Thyroid gland (tissue), 4 donors: ENCODE measurements around the gene SPINK14. TPM values are rescaled to one million over a fixed set of nuclear protein-coding genes. Genes with fewer than 3 reads are reported as not detected.

Experiments
- DNase-seq, 2 donors: peaks; one replicate each; pipeline ENCODE4 v3.0.0-alpha.2; 2019
- H3K27ac ChIP-seq, 3 donors: fragments of 200-600 bp; sonication (generic); 1 replicate in 2 of 3; 2 replicates in 1 of 3; pipeline ENCODE4 v1.5.1; 2016 to 2019; ENCODE audit warnings: mild to moderate bottlenecking in 1 of 3, moderate library complexity in 1 of 3
- H3K27me3 ChIP-seq: fragments of 200-600 bp; sonication (generic); one replicate; pipeline ENCODE4 v1.5.1; 2019
- H3K36me3 ChIP-seq, 2 donors: fragments of 200-600 bp; sonication (generic); one replicate each; pipeline ENCODE4 v1.5.1; 2016 to 2019
- H3K4me1 ChIP-seq, 2 donors: fragments of 200-600 bp; sonication (generic); one replicate each; pipeline ENCODE4 v1.5.1; 2017 to 2019
- H3K4me3 ChIP-seq, 3 donors: fragments of 200-600 bp; sonication (generic); replicated peaks in 1 of 3; 1 replicate in 2 of 3; 2 replicates in 1 of 3; pipeline ENCODE4 v1.5.1; 2016; ENCODE audit warnings: mild to moderate bottlenecking in 1 of 3
- H3K9me3 ChIP-seq: fragments of 200-600 bp; sonication (generic); one replicate; pipeline ENCODE4 v1.5.1; 2017
- CTCF ChIP-seq, 6 experiments: fragments of 200-600 bp in 3 of 6; fragments of 450-650 bp in 3 of 6; sonication (generic) in 3 of 6; IDR thresholded peaks; one replicate each; pipeline ENCODE4 v1.5.1; 2016 to 2019; ENCODE audit warnings: antibody characterized with exemption in 6 of 6, mild to moderate bottlenecking in 2 of 6, inconsistent platforms in 1 of 6, moderate library complexity in 1 of 6
- POLR2A ChIP-seq, 2 donors: fragments of 450-650 bp; IDR thresholded peaks; one replicate each; pipeline ENCODE4 v1.6.1; 2017; ENCODE audit warnings: antibody characterized with exemption in 2 of 2, mild to moderate bottlenecking in 2 of 2, moderate library complexity in 1 of 2
- WGBS, 2 donors: methylation state at CpG; one replicate each; pipeline ENCODE4 v1.1.5; 2017; 5-methylcytosine and 5-hydroxymethylcytosine counted together
- intact Hi-C: fragments of 100-400 bp; cut with DNase I; formaldehyde crosslinking; loops from one replicate; pipeline ENCODE4 v1.15.1; 2023
- total RNA-seq, 4 donors: library from RNA; depleted of rRNA; stranded (reverse); fragments of >200 nt; gene quantifications; one replicate each; pipeline ENCODE4 v1.2.3, GENCODE V29; 2016

SPINK14 gene
- total RNA-seq, 4 donors from 2014 or later = not detected

GRCh38 chr5:148205865-148206264 is 37.5 kb downstream of the SPINK14 start:
- no peak overlapping the region for H3K27ac ChIP-seq
- no peak overlapping the region for H3K4me3 ChIP-seq
- DNase-seq = no peak
- TF ChIP-seq POLR2A (IDR thresholded peaks at IDR 0.05) = no peak
- no peak for TF ChIP-seq CTCF (IDR thresholded peaks at IDR 0.05)
- H3K36me3 ChIP-seq = no peaks in the 10 kb centered on the region
- peaks cover 6 to 13% of the 10 kb centered on the region in 2 donors for H3K4me1 ChIP-seq
- 68 to 81% methylated on average over 1 of the region's 1 CpG for WGBS, 2 donors
- H3K9me3 ChIP-seq = no peaks in the 10 kb centered on the region
- intact Hi-C loops = no loop called here
- H3K27me3 ChIP-seq = no peaks in the 10 kb centered on the region

- intact Hi-C loops = no loop called here
- H3K4me3 ChIP-seq = no peak overlapping the region
- no peaks in the 10 kb centered on the region for H3K36me3 ChIP-seq
- no peak overlapping the region for H3K27ac ChIP-seq
- WGBS, 2 donors = 83 to 87% methylated on average over 1 of the region's 1 CpG
- H3K4me1 ChIP-seq = peaks cover 6 to 13% of the 10 kb centered on the region in 2 donors
- no peaks in the 10 kb centered on the region for H3K9me3 ChIP-seq
- H3K27me3 ChIP-seq = no peaks in the 10 kb centered on the region
- no peak for DNase-seq
- TF ChIP-seq POLR2A (IDR thresholded peaks at IDR 0.05) (no peak), CTCF (IDR thresholded peaks at IDR 0.05) (no peak)
Observed at GRCh38 chr5:148206620-148207019, 38.3 kb downstream of the SPINK14 start.

GRCh38 chr5:148208226-148208625 is 39.9 kb downstream of the SPINK14 start:
- Histone ChIP-seq H3K27me3 (no peaks in the 10 kb centered on the region), H3K4me1 (peaks cover 6 to 13% of the 10 kb centered on the region in 2 donors), H3K36me3 (no peaks in the 10 kb centered on the region), H3K4me3 (no peak overlapping the region), H3K9me3 (no peaks in the 10 kb centered on the region), H3K27ac (no peak overlapping the region)
- intact Hi-C loops = no loop called here
- no peak for DNase-seq
- TF ChIP-seq POLR2A (IDR thresholded peaks at IDR 0.05) (no peak), CTCF (IDR thresholded peaks at IDR 0.05) (no peak)

GRCh38 chr5:148209151-148209770 is 40.9 kb downstream of the SPINK14 start:
- Histone ChIP-seq H3K36me3 (no peaks in the 10 kb centered on the region), H3K27ac (no peak overlapping the region), H3K27me3 (no peaks in the 10 kb centered on the region), H3K4me3 (no peak overlapping the region), H3K9me3 (no peaks in the 10 kb centered on the region), H3K4me1 (peaks cover 6 to 13% of the 10 kb centered on the region in 2 donors)
- TF ChIP-seq CTCF (IDR thresholded peaks at IDR 0.05) = no peak
- intact Hi-C loops = no loop called here
- WGBS, 2 donors = 42 to 50% methylated on average over 3 of the region's 3 CpGs
- no peak for DNase-seq

- Histone ChIP-seq H3K4me3 (no peak overlapping the region), H3K4me1 (no peaks in the 10 kb centered on the region)
Observed at GRCh38 chr5:148214665-148215185, 46.4 kb downstream of the SPINK14 start.

More at GRCh38 chr5:148214665-148215185, 46.4 kb downstream of the SPINK14 start:
- H3K27ac ChIP-seq = no peak overlapping the region
- 81 to 82% methylated on average over 1 of the region's 1 CpG for WGBS, 2 donors
- no peak for DNase-seq
- no peak for TF ChIP-seq CTCF (IDR thresholded peaks at IDR 0.05)
- no peak for TF ChIP-seq POLR2A (IDR thresholded peaks at IDR 0.05)
- no peaks in the 10 kb centered on the region for H3K27me3 ChIP-seq
- H3K36me3 ChIP-seq = no peaks in the 10 kb centered on the region
- intact Hi-C loops = no loop called here
- H3K9me3 ChIP-seq = no peaks in the 10 kb centered on the region
